ENCODE measurements around the gene FBXO36.

- TF ChIP-seq CTCF (conservative IDR thresholded peaks at IDR 0.05; ENCODE audit: low read depth, low read length): no peak
- no peak for TF ChIP-seq EZH2 (IDR thresholded peaks at IDR 0.05; ENCODE audit: borderline replicate concordance, low read depth, low read length, poor library complexity, severe bottlenecking)
Measured at GRCh38 chr2:229921101-229921891, 1.0 kb upstream of the FBXO36 start.

Measured in A673 (cell line).